GOT3 (cell line): Measurements from ENCODE around the gene TSPAN14.

Experiments used
- DNase-seq: peaks from one replicate; lab custom pipeline; 2025; ENCODE audit warnings: mixed read lengths; lab: John Stamatoyannopoulos, UW

TSPAN14 gene

DNA sequence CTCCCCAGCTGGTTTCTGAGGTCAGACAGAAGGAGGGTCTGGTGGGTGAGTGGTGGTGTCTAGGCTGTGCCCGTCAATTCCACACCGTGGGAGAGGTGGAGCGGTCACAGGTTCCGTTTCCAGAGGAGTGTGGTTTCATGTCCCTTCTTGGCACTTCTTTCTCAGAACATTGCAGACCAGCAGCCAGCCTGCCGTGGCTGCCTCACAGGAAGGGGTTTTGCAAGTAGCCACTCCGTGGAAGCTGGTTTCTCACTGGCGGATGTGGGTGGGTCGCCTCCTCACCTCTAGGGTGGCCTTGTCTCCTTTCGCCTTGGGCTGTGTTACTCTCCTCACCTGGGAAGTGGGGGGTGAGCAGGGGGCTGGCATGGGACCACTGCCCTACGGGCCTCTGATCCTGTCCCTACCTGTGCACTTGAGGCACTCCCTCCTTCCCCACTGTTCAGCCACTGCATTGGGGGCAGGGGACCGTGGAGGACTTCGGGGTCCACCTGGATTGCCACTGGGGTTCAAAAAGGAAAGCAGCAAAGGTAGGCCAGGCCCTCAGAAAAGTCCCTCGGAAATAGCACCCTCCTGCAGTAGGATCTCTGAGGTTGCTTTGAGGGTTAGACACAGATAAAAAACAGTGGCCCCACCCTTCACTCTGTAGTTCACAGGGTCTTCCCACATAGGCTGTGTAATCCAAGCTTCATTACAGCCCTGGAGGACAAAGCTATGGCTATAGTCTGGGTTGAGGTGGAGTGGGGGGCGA is 33.9 kb downstream of the TSPAN14 start:
- DNase-seq, result no peak

- DNase-seq, result no peak
These were observed 34.5 kb downstream of the TSPAN14 start for GRCh38 chr10:80488539-80489066.

GRCh38 chr10:80489371-80490112 is 35.4 kb downstream of the TSPAN14 start:
- DNase-seq, result no peak

DNA sequence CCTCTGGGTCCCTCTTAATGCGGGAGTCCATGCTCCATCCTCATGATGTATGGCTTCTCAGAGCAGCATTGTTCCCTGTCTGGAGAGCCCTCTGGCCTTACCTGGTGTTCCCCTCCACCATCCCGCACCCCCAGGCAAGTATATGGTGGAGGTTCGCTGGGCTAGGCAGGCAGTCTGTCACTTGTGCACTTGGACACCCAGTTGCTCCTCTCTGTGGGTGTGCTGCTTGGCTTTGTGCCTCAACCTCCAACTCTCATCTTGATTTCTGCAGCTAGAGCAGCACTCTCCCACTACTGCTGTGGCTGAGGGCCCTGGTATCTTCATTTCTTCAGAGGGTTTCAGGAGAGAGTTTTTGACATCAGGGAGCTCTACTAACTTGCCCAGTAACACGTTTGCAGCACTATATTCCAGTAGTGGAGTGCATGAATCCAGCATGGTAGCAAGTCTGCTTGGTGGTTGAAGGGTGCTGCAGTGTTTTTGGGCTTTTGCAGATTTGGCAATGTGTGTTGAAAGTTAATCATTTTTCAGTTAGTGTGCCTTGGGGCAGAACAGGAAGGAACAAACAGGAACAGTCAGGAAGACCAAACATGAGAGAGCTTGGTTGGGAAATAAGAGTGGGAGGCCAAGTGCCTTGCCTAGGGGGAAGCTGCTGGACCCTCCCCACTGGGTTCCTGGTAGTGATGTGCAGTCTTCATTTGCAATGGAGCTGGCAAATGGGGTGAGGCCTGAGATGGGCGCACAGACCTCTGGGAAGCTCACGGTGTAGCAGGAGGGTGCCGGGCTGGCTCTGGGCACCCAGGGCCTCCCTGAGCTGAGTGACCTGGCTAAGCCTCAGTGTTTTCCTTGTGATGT is 37.4 kb downstream of the TSPAN14 start:
- no peak for DNase-seq

DNA sequence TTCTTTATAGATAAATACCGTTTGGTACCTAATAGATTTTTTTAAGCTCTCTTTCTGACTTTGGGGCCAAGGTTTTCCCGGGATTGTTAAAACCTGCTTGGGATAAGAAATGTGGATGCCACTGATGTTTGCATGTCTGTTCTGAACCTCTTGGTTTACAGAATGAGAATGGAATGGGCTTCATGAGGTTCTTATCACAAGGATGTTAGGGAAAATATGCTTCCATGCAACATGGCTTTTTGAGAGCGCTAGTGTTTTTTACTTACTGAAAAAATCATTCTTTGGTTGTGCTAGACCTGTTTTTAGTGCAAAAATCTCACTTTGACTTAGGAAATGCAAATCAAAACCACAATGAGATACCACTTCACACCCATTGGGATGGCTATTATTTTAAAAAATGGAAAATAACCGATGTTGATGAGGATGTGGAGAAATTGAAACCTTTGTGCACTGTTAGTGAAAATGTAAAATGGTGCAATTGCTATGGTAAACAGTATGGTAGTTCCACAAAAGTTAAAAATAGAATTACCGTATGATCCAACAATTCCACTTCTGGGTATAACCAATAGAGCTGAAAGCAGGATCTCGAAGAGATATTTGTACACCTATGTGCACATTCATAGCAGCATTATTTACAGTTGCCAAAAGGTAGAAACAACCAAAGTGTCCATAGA is 38.9 kb downstream of the TSPAN14 start:
- DNase-seq, result no peak

DNA sequence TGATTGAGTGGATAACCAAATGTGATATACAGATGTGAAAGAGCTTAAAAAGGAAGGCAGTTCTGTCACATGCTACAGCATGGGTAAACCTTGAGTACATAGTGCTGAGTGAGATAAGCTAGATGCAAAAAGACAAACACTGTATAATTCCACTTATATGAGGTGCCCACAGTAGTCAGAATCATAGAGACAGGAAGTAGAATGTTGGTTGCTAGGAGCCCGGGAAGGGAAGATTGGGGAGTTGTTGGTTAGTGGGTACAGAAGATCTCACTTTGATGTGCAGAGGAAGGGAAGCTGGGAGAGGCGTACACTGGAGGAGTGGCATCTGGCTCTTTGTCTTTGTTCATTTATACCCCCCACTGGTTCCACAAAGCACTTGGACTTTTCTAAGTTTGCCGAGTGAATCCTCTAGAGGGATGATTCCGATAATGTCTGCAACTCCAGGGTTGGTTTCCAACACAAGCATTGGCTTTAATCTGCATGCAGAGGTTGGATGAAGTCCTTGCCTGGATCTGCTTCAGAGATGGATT is 39.5 kb downstream of the TSPAN14 start:
- DNase-seq, result no peak

DNA sequence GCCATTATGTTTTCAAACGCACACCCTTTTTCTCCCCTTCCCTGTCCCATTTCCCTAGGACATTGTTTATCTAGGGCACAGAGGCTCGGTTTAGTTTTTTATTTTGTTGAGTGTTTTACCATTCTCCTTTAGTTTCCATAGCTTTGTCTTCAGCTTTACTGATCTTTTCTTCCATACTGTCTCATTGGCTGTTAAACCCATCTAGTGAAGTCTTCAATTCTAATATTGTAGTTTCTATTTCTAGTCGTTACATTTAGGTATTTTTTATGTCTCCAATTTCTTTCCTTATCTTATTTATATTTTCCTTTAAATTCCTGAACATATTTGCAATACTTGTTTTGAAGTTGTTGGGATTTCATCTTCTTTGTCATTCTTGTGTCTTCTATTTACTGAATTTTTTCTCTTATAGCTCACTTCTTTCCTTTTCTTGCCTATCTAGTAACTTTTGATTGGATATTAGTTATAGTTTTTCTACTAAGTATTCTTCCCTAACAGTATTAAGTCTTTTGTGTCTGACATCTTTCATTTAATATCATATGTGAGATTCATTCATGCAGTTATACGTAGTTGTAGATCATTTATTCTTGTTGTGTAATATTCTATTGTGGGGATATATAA is 42.6 kb downstream of the TSPAN14 start:
- no peak for DNase-seq

GRCh38 chr10:80497187-80498077 is 43.3 kb downstream of the TSPAN14 start:
- no peak for DNase-seq

GRCh38 chr10:80498078-80498832 is 44.1 kb downstream of the TSPAN14 start:
- DNase-seq, result no peak

GRCh38 chr10:80498833-80499741 is 45.0 kb downstream of the TSPAN14 start:
- peak; percentile 79 for DNase-seq

DNA sequence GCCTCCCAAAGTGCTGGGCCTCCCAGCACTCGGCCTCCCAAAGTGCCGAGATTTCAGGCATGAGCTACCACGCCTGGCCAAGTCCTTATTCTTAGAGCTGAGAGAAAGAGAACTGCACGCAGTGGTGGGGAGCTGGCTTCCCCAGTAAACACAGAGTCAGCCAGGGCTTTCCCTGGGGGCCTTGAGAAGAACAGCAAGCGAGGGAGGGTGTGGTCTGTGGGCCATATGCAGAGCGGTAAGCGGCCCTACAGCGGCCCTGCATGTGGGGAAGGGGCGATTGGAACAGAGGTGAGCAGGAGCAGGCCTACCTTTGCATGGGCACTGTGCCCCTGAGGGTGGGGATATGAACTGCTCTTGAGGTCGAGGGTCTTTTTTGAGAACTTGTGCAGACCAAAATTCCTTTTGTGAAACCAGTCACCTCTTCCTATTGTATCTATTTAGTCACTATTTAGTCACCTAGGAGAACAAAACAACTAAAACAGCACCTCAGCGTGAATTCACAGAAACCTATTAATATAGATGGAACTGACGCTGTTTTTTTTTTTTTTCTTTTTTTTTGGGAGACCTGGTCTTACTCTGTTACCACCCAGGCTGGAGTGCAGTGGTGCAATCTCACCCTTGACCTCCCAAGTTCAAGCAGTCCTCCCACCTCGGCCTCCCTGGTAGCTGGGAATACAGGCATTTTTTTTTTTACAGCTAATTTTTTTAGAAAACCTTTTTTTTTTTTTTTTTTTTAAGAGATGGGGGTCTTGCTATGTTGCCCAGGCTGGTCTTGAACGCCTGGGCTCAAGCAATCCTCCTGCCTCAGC is 46.7 kb downstream of the TSPAN14 start:
- DNase-seq, result no peak

GRCh38 chr10:80501381-80501912 is 47.3 kb downstream of the TSPAN14 start:
- no peak for DNase-seq

GRCh38 chr10:80501913-80502521 is 47.9 kb downstream of the TSPAN14 start:
- DNase-seq, result no peak

GRCh38 chr10:80502621-80503583 is 48.8 kb downstream of the TSPAN14 start:
- DNase-seq, result no peak

DNA sequence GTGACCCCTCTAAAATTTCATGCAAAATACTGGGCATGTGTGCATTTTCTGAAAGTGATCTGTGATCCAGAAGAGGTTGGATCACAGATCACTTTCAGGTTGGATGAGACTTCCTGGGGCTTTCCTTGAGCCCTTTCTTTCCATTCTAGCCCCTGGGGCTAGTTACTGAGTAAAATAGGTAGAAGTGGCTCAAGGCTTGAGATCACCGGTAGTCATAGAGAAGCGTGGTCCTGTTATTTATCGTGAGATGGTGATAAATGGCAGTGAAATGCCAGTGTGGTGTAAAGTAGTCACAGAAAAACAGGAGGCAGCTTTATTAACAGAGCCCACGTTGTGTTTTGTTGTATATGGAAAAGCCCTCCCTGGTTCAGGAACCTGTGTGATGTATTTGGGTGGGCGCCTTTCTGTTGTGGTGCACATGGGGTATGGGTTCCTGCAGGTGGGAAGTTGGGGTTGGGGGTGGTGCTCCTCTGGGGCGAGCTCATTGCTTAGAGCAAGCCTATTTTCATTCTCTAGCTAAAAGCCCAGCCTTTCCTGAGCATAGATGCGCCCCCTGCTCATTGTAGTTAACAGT is 49.6 kb downstream of the TSPAN14 start:
- no peak for DNase-seq
